ENCODE measurements around the gene MACROD1. TPM values are rescaled to one million over a fixed set of nuclear protein-coding genes. Genes with fewer than 3 reads are reported as not detected.

Gene MACROD1
- polyA plus RNA-seq, 1 donor (not counting 4 experiments of a cell fraction or from before 2014, with no cell fraction given) = 4.6 TPM

- Histone ChIP-seq H4K20me1 (ENCODE audit: control insufficient read depth, extremely low read depth, insufficient read depth, low read length) (peaks cover 8% of the 10 kb centered on the region), H3K4me3 (ENCODE audit: control insufficient read depth in 2 of 3, extremely low read depth in 1 of 3, insufficient read depth in 2 of 3, low read depth in 1 of 3, low read length in 3 of 3) (no peak overlapping the region), H3K9me3 (ENCODE audit: control insufficient read depth, low read depth, low read length) (no peaks in the 10 kb centered on the region), H2AFZ (ENCODE audit: control insufficient read depth, low read length) (no peak overlapping the region), H3K36me3 (ENCODE audit: control insufficient read depth in 2 of 2, extremely low read depth in 1 of 2, insufficient read depth in 2 of 2, low read length in 2 of 2) (peaks cover 12 to 27% of the 10 kb centered on the region in 2 experiments), H3K4me1 (ENCODE audit: control insufficient read depth, extremely low read depth, insufficient read depth, low read length) (peaks cover 10% of the 10 kb centered on the region), H3K79me2 (ENCODE audit: control insufficient read depth, insufficient read depth, low read length) (peaks cover 9% of the 10 kb centered on the region), H3K9me1 (ENCODE audit: control insufficient read depth, extremely low read depth, insufficient read depth, low read length) (peaks cover 2% of the 10 kb centered on the region), H3K27me3 (ENCODE audit: control insufficient read depth, extremely low read depth, insufficient read depth, low read length) (no peaks in the 10 kb centered on the region), H3K4me2 (ENCODE audit: control insufficient read depth, extremely low read depth, insufficient read depth, low read depth, low read length) (no peak overlapping the region), H3K9ac (ENCODE audit: control insufficient read depth, extremely low read depth, insufficient read depth, low read length) (no peak overlapping the region), H3K27ac (ENCODE audit: control insufficient read depth, insufficient read depth, low read length) (no peak overlapping the region)
- DNase-seq (ENCODE audit: low read depth, low spot score) (no peak), FAIRE-seq (no peak)
- dilution Hi-C loops (cut with MboI; ENCODE audit: extremely low pct_ligation_motif_present, low sequenced_read_pairs) = no loop called here
- TF ChIP-seq CTCF (optimal IDR thresholded peaks at IDR 0.05 in 1 of 3, IDR thresholded peaks at IDR 0.05 in 1 of 3, conservative IDR thresholded peaks at IDR 0.05 in 1 of 3; ENCODE audit: extremely low read depth in 1 of 3, insufficient read depth in 2 of 3, low read length in 3 of 3) (no peak), EZH2 (IDR thresholded peaks at IDR 0.05; ENCODE audit: low read length) (no peak)
These were observed 168.7 kb downstream of the MACROD1 start for GRCh38 chr11:63997104-63997700.

- H3K4me1 ChIP-seq (ENCODE audit: control insufficient read depth, extremely low read depth, insufficient read depth, low read length) = peaks cover 10% of the 10 kb centered on the region
- H3K4me3 ChIP-seq (ENCODE audit: control insufficient read depth in 2 of 3, extremely low read depth in 1 of 3, insufficient read depth in 2 of 3, low read depth in 1 of 3, low read length in 3 of 3) = no peak overlapping the region
- no peaks in the 10 kb centered on the region for H3K9me3 ChIP-seq (ENCODE audit: control insufficient read depth, low read depth, low read length)
- no peak for FAIRE-seq
- H3K79me2 ChIP-seq (ENCODE audit: control insufficient read depth, insufficient read depth, low read length) = peaks cover 15% of the 10 kb centered on the region
- H4K20me1 ChIP-seq (ENCODE audit: control insufficient read depth, extremely low read depth, insufficient read depth, low read length) = peaks cover 8% of the 10 kb centered on the region
- peaks cover 2% of the 10 kb centered on the region for H3K9me1 ChIP-seq (ENCODE audit: control insufficient read depth, extremely low read depth, insufficient read depth, low read length)
- H3K9ac ChIP-seq (ENCODE audit: control insufficient read depth, extremely low read depth, insufficient read depth, low read length) = no peak overlapping the region
- no peak overlapping the region for H2AFZ ChIP-seq (ENCODE audit: control insufficient read depth, low read length)
- H3K27ac ChIP-seq (ENCODE audit: control insufficient read depth, insufficient read depth, low read length) = no peak overlapping the region
- dilution Hi-C loops (cut with MboI; ENCODE audit: extremely low pct_ligation_motif_present, low sequenced_read_pairs) = no loop called here
- TF ChIP-seq EZH2 (IDR thresholded peaks at IDR 0.05; ENCODE audit: low read length) (no peak), CTCF (optimal IDR thresholded peaks at IDR 0.05 in 1 of 3, IDR thresholded peaks at IDR 0.05 in 1 of 3, conservative IDR thresholded peaks at IDR 0.05 in 1 of 3; ENCODE audit: extremely low read depth in 1 of 3, insufficient read depth in 2 of 3, low read length in 3 of 3) (no peak)
- peaks cover 12 to 28% of the 10 kb centered on the region in 2 experiments for H3K36me3 ChIP-seq (ENCODE audit: control insufficient read depth in 2 of 2, extremely low read depth in 1 of 2, insufficient read depth in 2 of 2, low read length in 2 of 2)
- no peak overlapping the region for H3K4me2 ChIP-seq (ENCODE audit: control insufficient read depth, extremely low read depth, insufficient read depth, low read depth, low read length)
- DNase-seq (ENCODE audit: low read depth, low spot score) = no peak
- H3K27me3 ChIP-seq (ENCODE audit: control insufficient read depth, extremely low read depth, insufficient read depth, low read length) = no peaks in the 10 kb centered on the region
These were observed 169.4 kb downstream of the MACROD1 start for GRCh38 chr11:63996512-63996911.

All from keratinocyte (primary cell).